GM12878 (cell line): ENCODE measurements around the gene SLC6A8. TPM values are rescaled to one million over a fixed set of nuclear protein-coding genes. Genes with fewer than 3 reads are reported as not detected.

Source experiments
- ATAC-seq: fragments of 200-7000 bp; cut with Tn5 transposase; 3 replicates; pipeline ENCODE4 v1.9.1; 2020; ENCODE audit warnings: mild to moderate bottlenecking, moderate library complexity
- BruUV-seq: library from RNA; stranded (reverse); fragments of 400-500 nt; replicated peaks from 2 replicates; lab custom pipeline; 2021; lab: Mats Ljungman, UMichigan
- CTCF ChIA-PET: fragments of 300-600 bp; sonication (Branson Sonifier 250); formaldehyde crosslinking; extraction: SDS; loops from one replicate; lab custom pipeline; 2021; ENCODE audit warnings: inconsistent platforms; lab: Yijun Ruan, JAX
- POLR2A ChIA-PET: fragments of 350-600 bp; formaldehyde crosslinking; extraction: SDS; loops from one replicate; lab custom pipeline; 2021; ENCODE audit warnings: inconsistent platforms; lab: Charles Lee
- RAD21 ChIA-PET: fragments of 300-600 bp; sonication (Branson Sonifier 250); formaldehyde crosslinking; loops from one replicate; lab custom pipeline; 2023; ENCODE audit warnings: antibody characterized with exemption; ENCODE audit not compliant: unreplicated experiment; lab: Charles Lee
- SMC1A ChIA-PET: fragments of 300-600 bp; sonication (Branson Sonifier 250); formaldehyde crosslinking; loops from one replicate; lab custom pipeline; 2023; ENCODE audit not compliant: unreplicated experiment, uncharacterized antibody; lab: Charles Lee
- DNase-seq: peaks from one replicate; pipeline ENCODE4 v3.0.0-alpha.2; 2011; ENCODE audit warnings: low read depth, low spot score
- FAIRE-seq: peaks from 3 replicates; lab custom pipeline; 2011; peaks lifted over from hg19 to GRCh38; lab: Jason Lieb, UNC
- H2AFZ ChIP-seq: 2 replicates; pipeline ENCODE4 v1.6.0; 2011; ENCODE audit warnings: low read depth, low read length, control low read depth; ENCODE audit not compliant: control insufficient read depth
- H3K27ac ChIP-seq: 2 replicates; pipeline ENCODE4 v1.5.1; 2011; ENCODE audit warnings: control low read depth; ENCODE audit not compliant: control insufficient read depth, insufficient read depth
- H3K27me3 ChIP-seq, 2 experiments: replicated peaks in 1 of 2; 2 replicates each; pipeline versions ENCODE4 v1.6.0 to v1.6.1; 2011; ENCODE audit warnings: low read length in 1 of 2; ENCODE audit not compliant: control insufficient read depth in 2 of 2, insufficient read depth in 2 of 2
- H3K36me3 ChIP-seq, 2 experiments: 2 replicates each; pipeline ENCODE4 v1.5.1; 2011; ENCODE audit warnings: low read length in 1 of 2; ENCODE audit not compliant: control insufficient read depth in 2 of 2, insufficient read depth in 2 of 2
- H3K4me1 ChIP-seq: 2 replicates; pipeline ENCODE4 v1.6.1; 2011; ENCODE audit warnings: mild to moderate bottlenecking, low read length, moderate library complexity, mixed read lengths; ENCODE audit not compliant: control insufficient read depth, insufficient read depth
- H3K4me2 ChIP-seq: 2 replicates; pipeline ENCODE4 v1.6.0; 2011; ENCODE audit warnings: control low read depth; ENCODE audit not compliant: control insufficient read depth, insufficient read depth
- H3K4me3 ChIP-seq: fragments of 200-600 bp; sonication (generic); 2 replicates; pipeline ENCODE4 v1.5.1; 2016
- H3K79me2 ChIP-seq: 2 replicates; pipeline ENCODE4 v1.6.0; 2011; ENCODE audit warnings: low read length; ENCODE audit not compliant: control insufficient read depth, insufficient read depth
- H3K9ac ChIP-seq: 2 replicates; pipeline ENCODE4 v1.8.0; 2011; ENCODE audit warnings: low read length, control low read depth, mixed read lengths; ENCODE audit not compliant: control insufficient read depth, insufficient read depth
- H3K9me3 ChIP-seq: replicated peaks from 3 replicates; pipeline ENCODE4 v1.5.1; 2011; ENCODE audit warnings: mild to moderate bottlenecking, low read length; ENCODE audit not compliant: control insufficient read depth, insufficient read depth
- H4K20me1 ChIP-seq: 2 replicates; pipeline ENCODE4 v1.6.0; 2011; ENCODE audit not compliant: control insufficient read depth, insufficient read depth
- DPF2 ChIP-seq: fragments of 450-650 bp; IDR thresholded peaks from 2 replicates; pipeline ENCODE4 v1.6.1; 2017; ENCODE audit warnings: mild to moderate bottlenecking
- ELK1 ChIP-seq: IDR thresholded peaks from 2 replicates; pipeline ENCODE4 v1.6.1; 2012; ENCODE audit warnings: low read depth, low read length, improper control_type of control experiment
- HSF1 ChIP-seq: fragments of 150-350 bp; IDR thresholded peaks from 2 replicates; pipeline ENCODE4 v1.6.1; 2014; ENCODE audit warnings: mild to moderate bottlenecking, low read depth, low read length
- YBX1 ChIP-seq: fragments of 450-650 bp; IDR thresholded peaks from 2 replicates; pipeline ENCODE4 v1.6.1; 2016; ENCODE audit warnings: antibody characterized with exemption
- ZBTB40 ChIP-seq: fragments of 450-650 bp; IDR thresholded peaks from 2 replicates; pipeline ENCODE4 v1.6.1; 2016; ENCODE audit warnings: mild to moderate bottlenecking, moderate library complexity, borderline replicate concordance
- WGBS: methylation state at CpG from one replicate; pipeline ENCODE4 v1.1.6; 2016; ENCODE audit warnings: low lambda C conversion rate; ENCODE audit not compliant: insufficient replicate concordance, insufficient coverage; ENCODE audit errors: missing lambda C conversion rate; 5-methylcytosine and 5-hydroxymethylcytosine counted together
- in situ Hi-C: fragments of 300-500 bp; cut with MboI; formaldehyde crosslinking; loops from 9 replicates; pipeline ENCODE4 v1.14.3; 2018; ENCODE audit warnings: mixed read lengths
- intact Hi-C: fragments of 100-400 bp; cut with micrococcal nuclease; formaldehyde crosslinking; loops from one replicate; pipeline ENCODE4 v1.14.2; 2022; ENCODE audit not compliant: unreplicated experiment
- polyA plus RNA-seq, 11 experiments: library from polyadenylated mRNA; depleted of rRNA in 4 of 11; unstranded in 6 of 11; stranded (reverse) in 5 of 11; fragments of >200 nt; fragmentation: Nextera tagmentation in 4 of 11; fragmentation: Illumina TruSeq in 1 of 11; extraction: Ambion mirVana in 4 of 11; extraction: Trizol in 1 of 11; gene quantifications; 1 replicate in 1 of 11; 2 replicates in 10 of 11; pipeline versions ENCODE4 v1.2.1 to v1.2.3, GENCODE V29; 2011 to 2016; ENCODE audit warnings: inconsistent platforms in 2 of 11, missing spikeins in 2 of 11, low read depth in 1 of 11
- total RNA-seq, 4 experiments: library from RNA; depleted of rRNA in 3 of 4; stranded (reverse); fragments of >200 nt in 3 of 4; fragmentation: Illumina TruSeq in 1 of 4; extraction: Trizol in 1 of 4; gene quantifications; 2 replicates each; pipeline versions ENCODE4 v1.2.1 to v1.2.3, GENCODE V29; 2013 to 2021
- TF ChIP-seq, protein P1 (sequence below): fragments of 450-650 bp; formaldehyde crosslinking; IDR thresholded peaks from 2 replicates; pipeline ENCODE4 v1.4.0; 2022; ENCODE audit warnings: mild to moderate bottlenecking, moderate library complexity
- TF ChIP-seq, protein P2 (sequence below): fragments of 450-650 bp; IDR thresholded peaks from 2 replicates; pipeline ENCODE4 v1.6.1; 2017; ENCODE audit warnings: mild to moderate bottlenecking, moderate library complexity

SLC6A8 gene
- total and polyA plus RNA-seq, 10 of the 15 experiments (the other 5 are each of a cell fraction or from before 2014, with no cell fraction given): 0.01 to 0.72 (median 0.17) TPM; not detected in 6

DNA sequence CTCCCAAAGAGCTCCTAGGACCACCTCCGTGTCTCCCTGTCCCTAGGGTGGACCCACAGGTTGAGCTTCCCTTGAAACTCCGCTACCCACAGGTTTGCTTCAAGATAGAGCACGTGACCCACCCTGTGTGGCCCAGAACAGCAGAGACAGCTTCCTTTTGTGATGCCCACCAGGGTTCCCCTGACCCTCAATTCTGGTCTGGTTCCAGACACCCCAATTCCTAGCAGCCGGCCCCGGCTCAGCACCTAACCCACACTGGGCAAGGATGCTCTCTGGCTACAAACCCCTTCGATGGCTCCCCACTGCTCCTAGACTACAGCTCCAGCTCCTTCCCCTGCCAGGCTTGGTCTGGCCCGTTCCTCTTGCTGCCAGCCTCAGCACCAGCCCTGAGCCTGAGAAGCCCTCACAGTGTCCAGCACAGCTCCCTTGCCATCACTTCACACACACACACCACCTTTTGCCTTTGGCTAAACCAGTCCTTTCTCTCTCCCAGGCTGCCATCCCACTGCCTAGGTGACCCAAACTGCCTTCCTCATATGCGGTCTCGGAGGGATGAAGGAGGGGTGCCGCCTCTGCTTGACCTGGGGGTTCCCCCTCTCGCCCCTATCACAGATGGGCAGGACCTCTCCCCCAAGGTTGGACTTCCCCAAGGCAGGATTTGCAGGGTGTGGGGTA lies 20.3 kb upstream of the SLC6A8 start:
- Histone ChIP-seq H3K4me2 (no peak overlapping the region), H2AFZ (no peak overlapping the region), H3K9ac (no peak overlapping the region), H3K9me3 (no peaks in the 10 kb centered on the region; the same call in 2 of the 3 replicates), H3K79me2 (no peaks in the 10 kb centered on the region), H3K27me3 (no peaks in the 10 kb centered on the region), H3K36me3 (no peaks in the 10 kb centered on the region), H3K4me1 (no peaks in the 10 kb centered on the region), H3K4me3 (no peak overlapping the region), H3K27ac (no peak overlapping the region), H4K20me1 (no peaks in the 10 kb centered on the region)
- FAIRE-seq (no peak), ATAC-seq (no peak; the same call in 1 of the 3 replicates), DNase-seq (no peak)
- ChIA-PET SMC1A (interaction anchor here (0.9 to 1.8 kb wide), 4 partner anchors 82 to 707 kb away, joined by 3 to 9 read pairs (median 3); no protein-coding TSS in a partner anchor), CTCF (interaction anchor here (0.6 to 4.5 kb wide), 30 partner anchors 8 to 725 kb away, joined by 3 to 28 read pairs (median 4); partner anchors contain the start of gene DUSP9), POLR2A (no interaction called here), RAD21 (interaction anchor here (0.9 to 3.7 kb wide), 10 partner anchors 10 to 726 kb away, joined by 3 to 26 read pairs (median 5); no protein-coding TSS in a partner anchor)
- 44% methylated on average over 11 of the region's 11 CpGs for WGBS
- intact Hi-C loops: loop anchor here (5.0 kb wide), 1 partner anchor 55 kb away; no protein-coding TSS in a partner anchor
- no TSS peak for BruUV-seq
- in situ Hi-C loops: no loop called here
- TF ChIP-seq, protein P1, sequence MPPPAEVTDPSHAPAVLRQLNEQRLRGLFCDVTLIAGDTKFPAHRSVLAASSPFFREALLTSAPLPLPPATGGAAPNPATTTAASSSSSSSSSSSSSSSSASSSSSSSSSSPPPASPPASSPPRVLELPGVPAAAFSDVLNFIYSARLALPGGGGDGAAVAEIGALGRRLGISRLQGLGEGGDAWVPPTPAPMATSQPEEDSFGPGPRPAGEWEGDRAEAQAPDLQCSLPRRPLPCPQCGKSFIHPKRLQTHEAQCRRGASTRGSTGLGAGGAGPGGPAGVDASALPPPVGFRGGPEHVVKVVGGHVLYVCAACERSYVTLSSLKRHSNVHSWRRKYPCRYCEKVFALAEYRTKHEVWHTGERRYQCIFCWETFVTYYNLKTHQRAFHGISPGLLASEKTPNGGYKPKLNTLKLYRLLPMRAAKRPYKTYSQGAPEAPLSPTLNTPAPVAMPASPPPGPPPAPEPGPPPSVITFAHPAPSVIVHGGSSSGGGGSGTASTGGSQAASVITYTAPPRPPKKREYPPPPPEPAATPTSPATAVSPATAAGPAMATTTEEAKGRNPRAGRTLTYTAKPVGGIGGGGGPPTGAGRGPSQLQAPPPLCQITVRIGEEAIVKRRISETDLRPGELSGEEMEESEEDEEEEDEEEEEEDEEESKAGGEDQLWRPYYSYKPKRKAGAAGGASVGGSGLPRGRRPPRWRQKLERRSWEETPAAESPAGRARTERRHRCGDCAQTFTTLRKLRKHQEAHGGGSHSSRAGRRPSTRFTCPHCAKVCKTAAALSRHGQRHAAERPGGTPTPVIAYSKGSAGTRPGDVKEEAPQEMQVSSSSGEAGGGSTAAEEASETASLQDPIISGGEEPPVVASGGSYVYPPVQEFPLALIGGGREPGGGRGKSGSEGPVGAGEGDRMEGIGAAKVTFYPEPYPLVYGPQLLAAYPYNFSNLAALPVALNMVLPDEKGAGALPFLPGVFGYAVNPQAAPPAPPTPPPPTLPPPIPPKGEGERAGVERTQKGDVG (CRISPR knock-in tag): no peak
- TF ChIP-seq ZBTB40 (no peak), YBX1 (no peak), ELK1 (no peak), HSF1 (no peak), DPF2 (no peak)
- TF ChIP-seq, protein P2, sequence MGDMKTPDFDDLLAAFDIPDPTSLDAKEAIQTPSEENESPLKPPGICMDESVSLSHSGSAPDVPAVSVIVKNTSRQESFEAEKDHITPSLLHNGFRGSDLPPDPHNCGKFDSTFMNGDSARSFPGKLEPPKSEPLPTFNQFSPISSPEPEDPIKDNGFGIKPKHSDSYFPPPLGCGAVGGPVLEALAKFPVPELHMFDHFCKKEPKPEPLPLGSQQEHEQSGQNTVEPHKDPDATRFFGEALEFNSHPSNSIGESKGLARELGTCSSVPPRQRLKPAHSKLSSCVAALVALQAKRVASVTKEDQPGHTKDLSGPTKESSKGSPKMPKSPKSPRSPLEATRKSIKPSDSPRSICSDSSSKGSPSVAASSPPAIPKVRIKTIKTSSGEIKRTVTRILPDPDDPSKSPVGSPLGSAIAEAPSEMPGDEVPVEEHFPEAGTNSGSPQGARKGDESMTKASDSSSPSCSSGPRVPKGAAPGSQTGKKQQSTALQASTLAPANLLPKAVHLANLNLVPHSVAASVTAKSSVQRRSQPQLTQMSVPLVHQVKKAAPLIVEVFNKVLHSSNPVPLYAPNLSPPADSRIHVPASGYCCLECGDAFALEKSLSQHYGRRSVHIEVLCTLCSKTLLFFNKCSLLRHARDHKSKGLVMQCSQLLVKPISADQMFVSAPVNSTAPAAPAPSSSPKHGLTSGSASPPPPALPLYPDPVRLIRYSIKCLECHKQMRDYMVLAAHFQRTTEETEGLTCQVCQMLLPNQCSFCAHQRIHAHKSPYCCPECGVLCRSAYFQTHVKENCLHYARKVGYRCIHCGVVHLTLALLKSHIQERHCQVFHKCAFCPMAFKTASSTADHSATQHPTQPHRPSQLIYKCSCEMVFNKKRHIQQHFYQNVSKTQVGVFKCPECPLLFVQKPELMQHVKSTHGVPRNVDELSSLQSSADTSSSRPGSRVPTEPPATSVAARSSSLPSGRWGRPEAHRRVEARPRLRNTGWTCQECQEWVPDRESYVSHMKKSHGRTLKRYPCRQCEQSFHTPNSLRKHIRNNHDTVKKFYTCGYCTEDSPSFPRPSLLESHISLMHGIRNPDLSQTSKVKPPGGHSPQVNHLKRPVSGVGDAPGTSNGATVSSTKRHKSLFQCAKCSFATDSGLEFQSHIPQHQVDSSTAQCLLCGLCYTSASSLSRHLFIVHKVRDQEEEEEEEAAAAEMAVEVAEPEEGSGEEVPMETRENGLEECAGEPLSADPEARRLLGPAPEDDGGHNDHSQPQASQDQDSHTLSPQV: no peak
